Skeletal muscle tissue (tissue), 4 donors: Measurements from ENCODE around the gene PPP1R9B. TPM values are rescaled to one million over a fixed set of nuclear protein-coding genes. Genes with fewer than 3 reads are reported as not detected.
A peak's percentile ranks its signal among the peaks of the same experiment; 100 is the strongest.

ENCODE experiments used
- H3K27ac ChIP-seq: one replicate; pipeline ENCODE4 v1.7.0; 2013; ENCODE audit warnings: mild to moderate bottlenecking, low read depth, low read length, inconsistent platforms
- H3K27me3 ChIP-seq, 3 donors: one replicate each; pipeline ENCODE4 v1.7.0; 2013; ENCODE audit warnings: low read length in 3 of 3; ENCODE audit not compliant: control insufficient read depth in 3 of 3, insufficient read depth in 3 of 3
- H3K36me3 ChIP-seq, 3 donors: one replicate each; pipeline ENCODE4 v1.7.0; 2013; ENCODE audit warnings: low read length in 3 of 3; ENCODE audit not compliant: control insufficient read depth in 3 of 3, insufficient read depth in 3 of 3
- H3K4me1 ChIP-seq, 3 donors: one replicate each; pipeline ENCODE4 v1.7.0; 2013; ENCODE audit warnings: low read length in 3 of 3, mild to moderate bottlenecking in 3 of 3; ENCODE audit not compliant: control insufficient read depth in 3 of 3, insufficient read depth in 3 of 3
- H3K4me3 ChIP-seq, 3 donors: one replicate each; pipeline ENCODE4 v1.7.0; 2013; ENCODE audit warnings: low read length in 3 of 3
- H3K9ac ChIP-seq, 3 donors: one replicate each; pipeline ENCODE4 v1.7.0; 2013; ENCODE audit warnings: low read length in 3 of 3, mild to moderate bottlenecking in 3 of 3, moderate library complexity in 2 of 3, low read depth in 1 of 3
- H3K9me3 ChIP-seq, 3 donors: one replicate each; pipeline ENCODE4 v1.7.0; 2013; ENCODE audit warnings: low read length in 3 of 3; ENCODE audit not compliant: control insufficient read depth in 3 of 3
- total RNA-seq: library from RNA; depleted of rRNA; stranded (reverse); fragments of >200 nt; gene quantifications from one replicate; pipeline ENCODE4 v1.2.3, GENCODE V29; 2014
- donor health status: Osteomylitis.

PPP1R9B gene
- total RNA-seq, 1 donor from 2014 or later = 19.3 TPM

GRCh38 chr17:50137042-50137441, 13.4 kb downstream of the PPP1R9B start:
- no peaks in the 10 kb centered on the region for H3K9me3 ChIP-seq
- H3K4me3 ChIP-seq = no peak overlapping the region
- H3K36me3 ChIP-seq = peaks cover 56 to 62% (median 57%) of the 10 kb centered on the region in 3 donors
- H3K4me1 ChIP-seq = peaks cover 42 to 56% (median 55%) of the 10 kb centered on the region in 3 donors
- no peak overlapping the region for H3K9ac ChIP-seq
- H3K27me3 ChIP-seq = no peaks in the 10 kb centered on the region
- no peak overlapping the region for H3K27ac ChIP-seq

GRCh38 chr17:50136096-50136687, 14.3 kb downstream of the PPP1R9B start:
- peaks cover 43 to 61% (median 56%) of the 10 kb centered on the region in 3 donors for H3K4me1 ChIP-seq
- H3K36me3 ChIP-seq = peaks cover 52 to 56% (median 52%) of the 10 kb centered on the region in 3 donors
- H3K4me3 ChIP-seq = no peak overlapping the region
- no peaks in the 10 kb centered on the region for H3K27me3 ChIP-seq
- no peak overlapping the region for H3K9ac ChIP-seq
- H3K9me3 ChIP-seq = no peaks in the 10 kb centered on the region
- H3K27ac ChIP-seq = no peak overlapping the region

GRCh38 chr17:50135316-50136095, 15.0 kb downstream of the PPP1R9B start:
- Histone ChIP-seq H3K27ac (no peak overlapping the region), H3K4me3 (no peak overlapping the region), H3K27me3 (no peaks in the 10 kb centered on the region), H3K9ac (peak overlapping the region in 1 of 3 donors; percentile 45), H3K4me1 (peaks cover 44 to 61% (median 57%) of the 10 kb centered on the region in 3 donors), H3K36me3 (peaks cover 45 to 49% (median 48%) of the 10 kb centered on the region in 3 donors), H3K9me3 (no peaks in the 10 kb centered on the region)

- H3K36me3 ChIP-seq = peaks cover 38 to 42% (median 39%) of the 10 kb centered on the region in 3 donors
- peaks cover 38 to 54% (median 50%) of the 10 kb centered on the region in 3 donors for H3K4me1 ChIP-seq
- no peaks in the 10 kb centered on the region for H3K27me3 ChIP-seq
- peak overlapping the region; percentile 33 to 73 (median 57) for H3K9ac ChIP-seq
- peak overlapping the region; percentile 86 for H3K27ac ChIP-seq
- H3K4me3 ChIP-seq = no peak overlapping the region
- no peaks in the 10 kb centered on the region for H3K9me3 ChIP-seq
Measured at GRCh38 chr17:50134206-50135110, 16.0 kb downstream of the PPP1R9B start.

GRCh38 chr17:50133769-50134099, 16.7 kb downstream of the PPP1R9B start:
- H3K9ac ChIP-seq = peak overlapping the region in 2 of 3 donors; percentile 57 to 81
- H3K36me3 ChIP-seq = peaks cover 31 to 35% (median 32%) of the 10 kb centered on the region in 3 donors
- H3K9me3 ChIP-seq = no peaks in the 10 kb centered on the region
- H3K27me3 ChIP-seq = no peaks in the 10 kb centered on the region
- H3K27ac ChIP-seq = peak overlapping the region; percentile 86
- H3K4me1 ChIP-seq = peaks cover 40 to 53% (median 50%) of the 10 kb centered on the region in 3 donors
- H3K4me3 ChIP-seq = no peak overlapping the region

GRCh38 chr17:50133028-50133768, 17.3 kb downstream of the PPP1R9B start:
- Histone ChIP-seq H3K4me3 (peak overlapping the region in 2 of 3 donors; percentile 35 to 48), H3K9me3 (no peaks in the 10 kb centered on the region), H3K27me3 (no peaks in the 10 kb centered on the region), H3K4me1 (peaks cover 44 to 56% (median 53%) of the 10 kb centered on the region in 3 donors), H3K9ac (peak overlapping the region; percentile 45 to 81 (median 57)), H3K36me3 (peaks cover 26 to 29% (median 26%) of the 10 kb centered on the region in 3 donors), H3K27ac (peak overlapping the region; percentile 86)

- Histone ChIP-seq H3K4me1 (peaks cover 44 to 56% (median 53%) of the 10 kb centered on the region in 3 donors), H3K9me3 (no peaks in the 10 kb centered on the region), H3K36me3 (peaks cover 16 to 20% (median 18%) of the 10 kb centered on the region in 3 donors), H3K27ac (peak overlapping the region; percentile 86), H3K27me3 (no peaks in the 10 kb centered on the region), H3K9ac (peak overlapping the region in 2 of 3 donors; percentile 45 to 81), H3K4me3 (no peak overlapping the region)
Measured at GRCh38 chr17:50132104-50132794, 18.2 kb downstream of the PPP1R9B start.

- H3K4me3 ChIP-seq = peak overlapping the region in 1 of 3 donors; percentile 41
- H3K4me1 ChIP-seq = peaks cover 44 to 56% (median 53%) of the 10 kb centered on the region in 3 donors
- no peaks in the 10 kb centered on the region for H3K9me3 ChIP-seq
- peak overlapping the region in 2 of 3 donors; percentile 32 to 66 for H3K9ac ChIP-seq
- H3K36me3 ChIP-seq = peaks cover 3 to 8% (median 4%) of the 10 kb centered on the region in 3 donors
- H3K27me3 ChIP-seq = no peaks in the 10 kb centered on the region
- H3K27ac ChIP-seq = no peak overlapping the region
Measured at GRCh38 chr17:50130559-50131305, 19.7 kb downstream of the PPP1R9B start.
